BJ (cell line): Measurements from ENCODE around the gene LARP1. TPM values are rescaled to one million over a fixed set of nuclear protein-coding genes. Genes with fewer than 3 reads are reported as not detected.

Experiments
- CTCF ChIA-PET: fragments of 350-600 bp; formaldehyde crosslinking; extraction: SDS; loops from one replicate; lab custom pipeline; 2021; ENCODE audit warnings: antibody characterized with exemption, inconsistent platforms; lab: Yijun Ruan, JAX
- POLR2A ChIA-PET: fragments of 300-600 bp; sonication (Branson Sonifier 250); formaldehyde crosslinking; extraction: SDS; loops from one replicate; lab custom pipeline; 2021; ENCODE audit warnings: antibody characterized with exemption; lab: Charles Lee
- DNase-seq: peaks from one replicate; pipeline ENCODE4 v3.0.0-alpha.2; 2011; ENCODE audit warnings: low read depth
- H3K27me3 ChIP-seq: 2 replicates; pipeline ENCODE4 v1.6.0; 2011; ENCODE audit warnings: low read length; ENCODE audit not compliant: control insufficient read depth, insufficient read depth
- H3K36me3 ChIP-seq: 2 replicates; pipeline ENCODE4 v1.5.1; 2011; ENCODE audit warnings: low read length; ENCODE audit not compliant: control insufficient read depth, insufficient read depth
- H3K4me3 ChIP-seq: 2 replicates; pipeline ENCODE4 v1.5.1; 2011; ENCODE audit warnings: low read depth, mild to moderate bottlenecking, control low read depth, low read length
- CTCF ChIP-seq: IDR thresholded peaks from 2 replicates; pipeline ENCODE4 v1.5.1; 2011; ENCODE audit warnings: low read depth, mild to moderate bottlenecking, control low read depth, inconsistent platforms, low read length, moderate library complexity; ENCODE audit not compliant: insufficient read depth
- polyA plus RNA-seq: library from polyadenylated mRNA; depleted of rRNA; stranded (reverse); fragments of >200 nt; gene quantifications from 2 replicates; pipeline ENCODE4 v1.2.3, GENCODE V29; 2011

Gene LARP1
- polyA plus RNA-seq, 1 experiment = 59.0 TPM

GRCh38 chr5:154793599-154794524, 38.7 kb downstream of the LARP1 start:
- POLR2A ChIA-PET = no interaction called here
- H3K27me3 ChIP-seq = no peaks in the 10 kb centered on the region
- H3K36me3 ChIP-seq = peaks cover 16% of the 10 kb centered on the region
- H3K4me3 ChIP-seq = no peak overlapping the region
- no peak for TF ChIP-seq CTCF
- CTCF ChIA-PET = interaction anchor here (1.4 to 1.8 kb wide), 2 partner anchors 17 to 143 kb away, joined by 4 read pairs; no protein-coding TSS in a partner anchor
- no peak for DNase-seq

- ChIA-PET POLR2A (interaction anchor here (0.6 kb wide), 1 partner anchor 112 kb away, joined by 3 read pairs; no protein-coding TSS in a partner anchor), CTCF (interaction anchor here (1.4 to 1.8 kb wide), 2 partner anchors 17 to 144 kb away, joined by 4 read pairs; no protein-coding TSS in a partner anchor)
- Histone ChIP-seq H3K36me3 (peaks cover 21% of the 10 kb centered on the region), H3K4me3 (no peak overlapping the region), H3K27me3 (no peaks in the 10 kb centered on the region)
- no peak for DNase-seq
- no peak for TF ChIP-seq CTCF
Observed at GRCh38 chr5:154794525-154795234, 39.5 kb downstream of the LARP1 start.

GRCh38 chr5:154795235-154795596, 40.0 kb downstream of the LARP1 start:
- peaks cover 26% of the 10 kb centered on the region for H3K36me3 ChIP-seq
- H3K27me3 ChIP-seq = no peaks in the 10 kb centered on the region
- CTCF ChIA-PET = interaction anchor here (1.8 kb wide), 1 partner anchor 16 kb away, joined by 4 read pairs; no protein-coding TSS in a partner anchor

GRCh38 chr5:154797762-154798161, 42.6 kb downstream of the LARP1 start:
- no peak overlapping the region for H3K4me3 ChIP-seq
- H3K36me3 ChIP-seq = peaks cover 28% of the 10 kb centered on the region
- ChIA-PET POLR2A (no interaction called here), CTCF (interaction anchor here (1.1 kb wide), 1 partner anchor 11 kb away, joined by 4 read pairs; no protein-coding TSS in a partner anchor)
- no peak for TF ChIP-seq CTCF
- H3K27me3 ChIP-seq = no peaks in the 10 kb centered on the region
- no peak for DNase-seq

More at GRCh38 chr5:154795235-154795596, 40.0 kb downstream of the LARP1 start:
- TF ChIP-seq CTCF = no peak
- POLR2A ChIA-PET = no interaction called here
- H3K4me3 ChIP-seq = no peak overlapping the region
- no peak for DNase-seq
